OCI-LY3 (cell line): ENCODE data around the gene UNC5B.

Experiments used
- H2AFZ ChIP-seq: fragments of 200-600, 300-600 bp; shearing (Covaris generic); 2 replicates; pipeline ENCODE4 v1.6.0; 2014; ENCODE audit warnings: antibody characterized with exemption, low read depth, low read length
- H3K27ac ChIP-seq: fragments of 200-600, 300-600 bp; sonication (generic); 2 replicates; pipeline ENCODE4 v1.5.1; 2014; ENCODE audit warnings: mild to moderate bottlenecking, low read length, moderate library complexity, mixed read lengths
- H3K27me3 ChIP-seq: fragments of 200-600, 300-600 bp; sonication (generic); 2 replicates; pipeline ENCODE4 v1.6.1; 2014; ENCODE audit warnings: low read depth, low read length, mixed read lengths
- H3K36me3 ChIP-seq: fragments of 200-600, 300-600 bp; sonication (generic); replicated peaks from 2 replicates; pipeline ENCODE3; 2014; ENCODE audit warnings: low read depth, low read length, mixed read lengths
- H3K4me1 ChIP-seq: fragments of 300-600, 200-600 bp; sonication (generic); 2 replicates; pipeline ENCODE4 v1.6.1; 2014; ENCODE audit warnings: low read length, mixed read lengths
- H3K4me2 ChIP-seq: fragments of 200-600, 300-600 bp; sonication (generic); 2 replicates; pipeline ENCODE4 v1.6.1; 2014; ENCODE audit warnings: low read length, mixed read lengths
- H3K4me3 ChIP-seq: fragments of 300-600, 200-600 bp; sonication (generic); 2 replicates; pipeline ENCODE4 v1.5.1; 2014; ENCODE audit warnings: antibody characterized with exemption, mild to moderate bottlenecking, low read length, moderate library complexity
- H3K79me2 ChIP-seq: fragments of 300-600, 200-600 bp; shearing (Covaris generic); 2 replicates; pipeline ENCODE4 v1.6.1; 2014; ENCODE audit warnings: mild to moderate bottlenecking, low read length, mixed read lengths
- H3K9ac ChIP-seq: fragments of 300-600, 200-600 bp; shearing (Covaris generic); 2 replicates; pipeline ENCODE4 v1.6.0; 2014; ENCODE audit warnings: mild to moderate bottlenecking, low read length, moderate library complexity
- H3K9me3 ChIP-seq: fragments of 200-600, 300-600 bp; shearing (Covaris generic); 2 replicates; pipeline ENCODE4 v1.6.1; 2014; ENCODE audit warnings: low read length, mixed read lengths; ENCODE audit not compliant: insufficient read depth
- H4K20me1 ChIP-seq: fragments of 200-600, 300-600 bp; sonication (generic); 2 replicates; pipeline ENCODE4 v1.6.1; 2016; ENCODE audit warnings: low read length, mixed read lengths; ENCODE audit not compliant: insufficient read depth
- EZH2phosphoT487 ChIP-seq: fragments of 200-600 bp; shearing (Covaris generic); IDR thresholded peaks from 2 replicates; pipeline ENCODE4 v1.6.1; 2018; ENCODE audit warnings: antibody characterized with exemption, mixed run types, low read depth
- TF ChIP-seq, protein P1 (sequence below): fragments of 200-600, 300-600 bp; sonication (generic); IDR thresholded peaks from 2 replicates; pipeline ENCODE4 v1.5.1; 2014; ENCODE audit warnings: antibody characterized with exemption, low read length, low read depth

Gene UNC5B

DNA sequence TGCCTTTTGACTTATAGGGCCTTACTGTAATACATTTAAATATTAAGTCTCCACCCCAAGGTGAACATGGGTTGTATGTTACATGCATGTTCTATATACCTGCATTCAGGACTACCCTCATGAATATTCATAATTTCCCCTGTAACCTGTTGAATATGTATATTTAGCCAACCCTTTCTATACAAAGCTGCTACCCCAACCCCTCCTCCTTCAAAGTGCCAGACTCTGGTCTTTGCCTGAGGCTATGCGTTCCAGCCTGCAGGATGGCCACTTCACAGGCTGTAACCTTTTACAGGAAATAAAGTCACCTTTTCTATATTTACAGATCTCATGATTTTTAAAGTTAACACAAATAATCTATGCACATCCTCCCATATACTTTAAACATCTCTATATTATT lies 10.1 kb upstream of the UNC5B start:
- no peaks in the 10 kb centered on the region for H3K9me3 ChIP-seq
- no peak for TF ChIP-seq EZH2phosphoT487
- TF ChIP-seq, protein P1, sequence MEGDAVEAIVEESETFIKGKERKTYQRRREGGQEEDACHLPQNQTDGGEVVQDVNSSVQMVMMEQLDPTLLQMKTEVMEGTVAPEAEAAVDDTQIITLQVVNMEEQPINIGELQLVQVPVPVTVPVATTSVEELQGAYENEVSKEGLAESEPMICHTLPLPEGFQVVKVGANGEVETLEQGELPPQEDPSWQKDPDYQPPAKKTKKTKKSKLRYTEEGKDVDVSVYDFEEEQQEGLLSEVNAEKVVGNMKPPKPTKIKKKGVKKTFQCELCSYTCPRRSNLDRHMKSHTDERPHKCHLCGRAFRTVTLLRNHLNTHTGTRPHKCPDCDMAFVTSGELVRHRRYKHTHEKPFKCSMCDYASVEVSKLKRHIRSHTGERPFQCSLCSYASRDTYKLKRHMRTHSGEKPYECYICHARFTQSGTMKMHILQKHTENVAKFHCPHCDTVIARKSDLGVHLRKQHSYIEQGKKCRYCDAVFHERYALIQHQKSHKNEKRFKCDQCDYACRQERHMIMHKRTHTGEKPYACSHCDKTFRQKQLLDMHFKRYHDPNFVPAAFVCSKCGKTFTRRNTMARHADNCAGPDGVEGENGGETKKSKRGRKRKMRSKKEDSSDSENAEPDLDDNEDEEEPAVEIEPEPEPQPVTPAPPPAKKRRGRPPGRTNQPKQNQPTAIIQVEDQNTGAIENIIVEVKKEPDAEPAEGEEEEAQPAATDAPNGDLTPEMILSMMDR, result no peak
- no peak overlapping the region for H3K4me2 ChIP-seq
- no peaks in the 10 kb centered on the region for H3K4me1 ChIP-seq
- no peak overlapping the region for H3K4me3 ChIP-seq
- no peaks in the 10 kb centered on the region for H3K36me3 ChIP-seq
- no peak overlapping the region for H2AFZ ChIP-seq
- 0 out of 2 replicates have a peak, but pooled peaks cover 9% of the 10 kb centered on the region for H3K27me3 ChIP-seq
- no peaks in the 10 kb centered on the region for H3K79me2 ChIP-seq
- H4K20me1 ChIP-seq, result no peaks in the 10 kb centered on the region
- no peak overlapping the region for H3K9ac ChIP-seq
- no peak overlapping the region for H3K27ac ChIP-seq

DNA sequence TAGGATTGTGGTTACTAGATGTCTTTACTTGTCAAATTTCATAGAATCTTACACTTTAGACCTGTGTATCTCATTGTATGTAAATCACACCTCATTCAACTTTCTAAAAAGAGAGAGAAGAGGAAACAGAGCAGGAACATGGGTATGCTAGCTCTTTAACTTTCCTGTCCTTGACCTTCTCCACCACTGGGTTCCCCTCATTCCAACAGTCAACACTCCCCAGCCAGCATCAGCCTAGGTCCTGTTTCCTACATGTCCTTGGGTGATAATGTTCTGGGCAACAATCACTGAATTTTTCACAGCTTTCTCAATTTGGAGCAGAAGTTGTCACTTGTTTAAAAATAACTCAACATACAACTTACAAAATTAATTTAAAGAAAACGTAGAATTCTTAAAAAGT lies 9.2 kb upstream of the UNC5B start:
- Histone ChIP-seq H2AFZ (no peak overlapping the region), H3K9me3 (no peaks in the 10 kb centered on the region), H3K27me3 (0 out of 2 replicates have a peak, but pooled peaks cover 9% of the 10 kb centered on the region), H3K4me3 (no peak overlapping the region), H3K4me1 (no peaks in the 10 kb centered on the region), H3K79me2 (no peaks in the 10 kb centered on the region), H3K4me2 (no peak overlapping the region), H3K9ac (no peak overlapping the region), H3K36me3 (no peaks in the 10 kb centered on the region), H4K20me1 (no peaks in the 10 kb centered on the region), H3K27ac (no peak overlapping the region)
- TF ChIP-seq EZH2phosphoT487, result no peak
- TF ChIP-seq, protein P1, result no peak

- Histone ChIP-seq H3K36me3 (no peaks in the 10 kb centered on the region), H3K9me3 (no peaks in the 10 kb centered on the region), H4K20me1 (no peaks in the 10 kb centered on the region), H3K4me3 (no peak overlapping the region), H3K27me3 (0 out of 2 replicates have a peak, but pooled peaks cover 9% of the 10 kb centered on the region), H3K9ac (no peak overlapping the region), H3K27ac (no peak overlapping the region), H3K4me2 (no peak overlapping the region), H3K4me1 (no peaks in the 10 kb centered on the region), H2AFZ (no peak overlapping the region), H3K79me2 (no peaks in the 10 kb centered on the region)
- no peak for TF ChIP-seq EZH2phosphoT487
- TF ChIP-seq, protein P1, result no peak
Measured at GRCh38 chr10:71203716-71204115, 8.7 kb upstream of the UNC5B start.

DNA sequence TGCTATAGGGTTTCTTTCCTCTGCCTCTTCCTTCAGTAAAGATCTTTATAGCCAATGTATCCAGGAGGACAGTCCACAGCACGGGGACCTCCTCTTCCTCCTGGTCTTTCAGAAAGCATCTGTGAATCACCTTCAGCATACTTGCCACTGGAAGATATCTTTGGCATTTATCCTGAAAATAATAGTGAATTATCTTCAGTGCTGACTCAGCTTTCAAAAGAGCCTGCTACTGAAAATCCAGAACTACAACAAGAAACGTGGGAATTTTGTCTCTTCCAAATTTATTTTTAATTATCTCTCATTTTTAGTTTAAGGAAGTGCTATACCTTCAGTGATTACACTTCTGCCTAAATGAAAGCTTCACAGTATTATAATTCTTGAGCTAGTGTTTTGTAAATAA lies 7.6 kb upstream of the UNC5B start:
- Histone ChIP-seq H3K4me2 (no peak overlapping the region), H3K36me3 (no peaks in the 10 kb centered on the region), H2AFZ (no peak overlapping the region), H3K4me1 (no peaks in the 10 kb centered on the region), H3K27me3 (peaks cover 11% of the 10 kb centered on the region; the same call in 1 of the 2 replicates), H3K4me3 (no peak overlapping the region), H3K79me2 (no peaks in the 10 kb centered on the region), H4K20me1 (no peaks in the 10 kb centered on the region), H3K27ac (no peak overlapping the region), H3K9ac (no peak overlapping the region), H3K9me3 (no peaks in the 10 kb centered on the region)
- TF ChIP-seq, protein P1, result no peak
- no peak for TF ChIP-seq EZH2phosphoT487
